Kasumi-1 (cell line): ENCODE results near the gene CD80.
A peak's percentile ranks its signal among the peaks of the same experiment; 100 is the strongest.
"Not testable (repeated sequence)": the region's sequence is repeated elsewhere in the genome, so short reads cannot be mapped to it uniquely, and the experiment has no call there.

Experiments used
- DNase-seq, 2 experiments: peaks; one replicate each; lab custom pipeline; 2025; lab: John Stamatoyannopoulos, UW

CD80 gene, protein sequence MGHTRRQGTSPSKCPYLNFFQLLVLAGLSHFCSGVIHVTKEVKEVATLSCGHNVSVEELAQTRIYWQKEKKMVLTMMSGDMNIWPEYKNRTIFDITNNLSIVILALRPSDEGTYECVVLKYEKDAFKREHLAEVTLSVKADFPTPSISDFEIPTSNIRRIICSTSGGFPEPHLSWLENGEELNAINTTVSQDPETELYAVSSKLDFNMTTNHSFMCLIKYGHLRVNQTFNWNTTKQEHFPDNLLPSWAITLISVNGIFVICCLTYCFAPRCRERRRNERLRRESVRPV

GRCh38 chr3:119559441-119559963 lies at the start of gene CD80:
Gene CD80, minus strand, starts transcription at chr3:119559614. Its CDS starts 1,886 bp downstream, at chr3:119557728.
- peak; percentile 89 for DNase-seq

- DNase-seq, result no peak
Measured at GRCh38 chr3:119608405-119609000, 49.1 kb upstream of the CD80 start.

DNA sequence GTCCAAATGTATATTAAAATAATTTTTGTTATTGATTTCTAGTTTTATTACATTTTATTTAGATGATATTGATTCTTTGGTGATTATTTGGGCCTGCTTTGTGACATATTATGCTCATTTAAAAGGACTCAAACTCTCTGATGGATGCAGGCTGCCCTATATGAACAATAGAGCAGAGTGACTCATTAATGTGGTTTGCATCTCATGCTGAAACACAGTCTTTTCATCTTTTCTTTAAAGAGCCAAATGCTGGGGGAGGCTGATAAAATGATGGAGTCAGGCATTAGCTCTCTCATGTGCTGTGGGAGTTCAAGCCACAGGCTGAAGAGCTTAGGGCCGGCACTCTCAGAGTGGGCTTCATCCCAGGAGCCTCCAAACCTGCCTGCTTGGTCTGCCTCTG lies 45.5 kb upstream of the CD80 start:
- no peak for DNase-seq

DNA sequence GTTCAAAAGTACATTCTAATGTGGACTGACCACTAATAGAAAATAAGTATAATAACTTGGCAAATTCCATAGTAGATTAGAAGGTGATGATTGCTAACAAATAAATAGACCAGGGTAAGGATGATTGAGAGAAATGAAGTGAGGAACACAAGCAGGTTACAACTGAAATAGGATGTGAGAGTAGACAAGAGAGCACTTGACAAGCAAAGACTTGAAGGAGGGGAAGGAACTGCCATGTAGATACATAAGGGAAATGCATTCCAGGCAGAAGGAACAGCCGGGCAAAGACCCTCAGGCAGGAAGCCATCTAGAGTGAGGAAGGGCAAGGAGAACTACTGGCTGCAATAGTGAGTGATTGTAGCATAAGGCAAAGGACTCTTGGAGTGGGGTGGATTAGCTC lies 43.3 kb upstream of the CD80 start:
- no peak for DNase-seq

DNA sequence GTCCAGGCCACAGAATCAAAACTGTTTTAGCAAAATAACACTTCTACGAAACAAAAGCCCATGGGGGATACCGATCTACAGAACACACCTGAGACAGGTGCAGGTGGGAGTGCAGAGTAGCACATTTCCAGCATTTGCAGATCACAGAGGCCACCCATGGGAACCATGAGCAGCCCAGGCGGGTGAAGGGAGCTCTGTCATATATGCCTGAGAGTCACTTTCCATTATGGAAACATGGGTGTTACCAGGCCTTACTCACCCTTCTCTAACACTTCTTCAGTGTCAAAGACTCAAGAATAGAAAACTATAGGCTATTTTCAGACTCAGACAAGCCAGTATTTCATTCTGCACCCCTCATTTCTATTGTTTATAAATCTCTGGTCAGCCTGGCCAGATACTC lies 41.7 kb upstream of the CD80 start:
- no peak for DNase-seq

DNA sequence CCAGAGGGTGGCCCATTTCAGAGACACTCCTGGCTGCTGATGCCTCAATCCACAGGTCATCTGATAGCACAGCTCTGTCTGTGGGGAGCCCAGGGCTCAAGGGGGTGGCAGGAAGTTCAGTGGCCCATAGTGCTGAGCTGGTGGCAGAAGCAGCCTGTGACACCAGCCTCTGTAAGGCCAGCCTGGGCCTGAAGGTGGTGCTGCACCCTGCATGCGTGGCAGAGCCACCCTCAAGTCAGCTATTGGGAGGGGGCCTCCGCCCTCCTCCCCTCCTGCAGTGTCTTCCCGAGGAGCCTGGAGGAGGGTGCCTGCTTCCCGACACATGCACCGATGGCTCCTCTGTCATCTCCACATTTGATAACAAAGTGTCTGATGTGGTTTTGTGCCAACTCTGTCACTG lies 41.3 kb upstream of the CD80 start:
- peak; percentile 9 to 26 for DNase-seq

GRCh38 chr3:119599558-119600174 lies 40.3 kb upstream of the CD80 start:
- no peak for DNase-seq

- DNase-seq, result no peak
Measured at GRCh38 chr3:119598410-119599098, 39.1 kb upstream of the CD80 start.

- DNase-seq, result no peak
Measured at GRCh38 chr3:119597548-119598288, 38.3 kb upstream of the CD80 start, which contains the start of gene PLA1A. Gene PLA1A, plus strand, starts transcription at chr3:119597885. Its CDS starts 29 bp downstream, at chr3:119597914.

GRCh38 chr3:119596398-119596797 lies 37.0 kb upstream of the CD80 start:
- no peak for DNase-seq

DNA sequence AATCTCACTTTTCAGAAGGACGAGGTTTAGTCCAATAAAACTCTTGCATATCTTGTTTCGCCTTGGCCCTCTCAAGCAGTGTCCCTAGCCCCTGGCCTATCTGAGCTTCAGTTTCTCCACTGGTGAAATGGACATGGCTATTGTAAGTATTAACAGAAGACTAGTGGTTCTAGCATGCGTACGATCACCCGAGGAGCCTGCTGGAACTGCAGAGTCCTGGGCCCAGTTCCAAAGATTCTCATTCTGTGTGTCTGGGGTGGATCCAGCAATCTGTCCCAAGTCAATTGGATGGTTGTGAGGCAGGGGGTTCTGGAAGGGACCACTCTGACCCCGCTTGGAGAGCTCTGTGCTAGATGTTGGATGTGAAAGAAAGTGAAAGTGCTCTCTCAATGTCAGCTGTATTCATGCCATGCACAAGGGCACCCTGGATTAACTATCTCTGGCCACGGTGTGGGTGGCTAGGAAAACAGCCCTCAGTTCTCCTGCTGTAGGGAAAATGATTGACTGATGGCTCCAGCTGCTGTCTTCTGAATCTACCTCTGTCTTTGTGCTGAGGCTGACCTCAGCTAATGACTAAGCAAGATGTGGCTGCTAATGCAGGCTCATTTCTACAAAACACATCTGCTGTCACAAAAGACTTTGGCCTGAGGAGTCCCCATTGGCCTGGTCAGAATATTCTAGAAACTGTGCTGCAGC lies 36.4 kb upstream of the CD80 start:
- no peak for DNase-seq

- DNase-seq, result not testable (repeated sequence)
Measured at GRCh38 chr3:119594929-119595328, 35.5 kb upstream of the CD80 start.

- no peak for DNase-seq
Measured at GRCh38 chr3:119594066-119594465, 34.7 kb upstream of the CD80 start.

DNA sequence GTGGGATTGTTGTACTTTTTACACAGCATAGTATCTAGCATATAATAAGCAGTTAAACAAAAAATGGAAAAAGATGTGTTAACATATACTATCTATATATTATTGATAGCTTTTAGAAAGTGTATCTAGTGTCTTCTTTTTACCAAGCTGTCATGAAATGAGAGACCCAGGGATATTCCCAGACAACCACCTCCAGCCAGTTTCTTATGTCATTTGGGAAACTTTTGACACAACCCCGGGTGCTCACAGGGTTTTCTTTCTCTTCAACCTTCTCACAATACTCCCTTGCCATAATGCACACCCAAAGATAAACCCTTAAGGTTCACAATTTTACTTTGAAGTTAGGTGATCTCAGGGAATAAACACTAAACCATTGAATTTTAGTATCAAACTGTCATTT lies 33.4 kb upstream of the CD80 start:
- DNase-seq, result no peak

DNA sequence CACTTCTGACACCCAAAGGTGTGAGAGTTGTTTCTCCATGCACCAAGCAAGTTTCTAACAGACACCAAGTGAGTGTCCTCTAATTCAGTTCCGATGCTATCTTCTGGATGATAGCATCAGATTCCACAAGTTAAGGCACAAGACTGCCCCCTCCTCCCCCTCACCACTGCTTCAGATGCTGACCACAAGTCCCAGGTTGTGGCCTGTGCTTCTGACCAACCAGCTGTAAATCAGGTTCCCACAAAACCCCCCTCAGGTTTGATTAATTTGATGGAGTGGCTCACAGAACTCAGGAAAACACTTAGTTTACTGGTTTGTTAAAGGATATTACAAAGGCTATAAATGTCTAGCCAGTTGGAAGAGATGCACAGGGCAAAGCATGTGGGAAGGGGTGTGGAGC lies 31.3 kb upstream of the CD80 start:
- no peak for DNase-seq

DNA sequence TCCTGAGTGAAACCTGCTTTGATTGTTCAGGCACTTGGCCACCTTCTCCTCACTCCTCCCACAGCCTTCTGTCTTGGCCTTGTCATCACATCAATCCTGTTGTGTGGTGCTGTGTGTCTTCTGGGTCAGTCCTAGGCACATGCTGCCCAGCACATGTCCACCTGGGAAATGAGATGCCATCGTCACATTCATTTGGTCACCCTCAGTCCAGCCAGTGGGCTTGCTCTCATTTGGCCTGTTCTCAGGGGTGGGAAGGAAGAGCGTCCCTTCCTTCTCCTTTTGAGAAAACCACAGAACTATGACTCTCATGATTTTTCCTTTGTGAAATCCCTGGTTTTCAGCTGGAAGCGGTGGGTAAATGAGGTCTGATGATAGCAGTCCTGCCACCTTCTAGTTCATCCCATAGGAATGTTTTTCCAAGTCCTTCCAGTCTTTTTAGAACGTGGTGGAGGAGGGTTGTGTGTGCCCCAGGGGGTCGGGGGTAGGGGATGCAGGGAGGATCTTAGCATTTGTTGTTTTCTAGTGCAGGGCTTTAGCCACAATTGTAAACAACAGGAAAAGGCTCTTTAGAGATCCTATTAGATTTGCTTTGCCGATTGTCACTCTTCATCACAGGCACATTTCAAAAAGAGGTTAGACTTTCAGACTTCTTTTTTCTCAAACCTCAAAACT lies 29.8 kb upstream of the CD80 start:
- no peak for DNase-seq

GRCh38 chr3:119588112-119588511 lies 28.7 kb upstream of the CD80 start:
- no peak for DNase-seq

DNA sequence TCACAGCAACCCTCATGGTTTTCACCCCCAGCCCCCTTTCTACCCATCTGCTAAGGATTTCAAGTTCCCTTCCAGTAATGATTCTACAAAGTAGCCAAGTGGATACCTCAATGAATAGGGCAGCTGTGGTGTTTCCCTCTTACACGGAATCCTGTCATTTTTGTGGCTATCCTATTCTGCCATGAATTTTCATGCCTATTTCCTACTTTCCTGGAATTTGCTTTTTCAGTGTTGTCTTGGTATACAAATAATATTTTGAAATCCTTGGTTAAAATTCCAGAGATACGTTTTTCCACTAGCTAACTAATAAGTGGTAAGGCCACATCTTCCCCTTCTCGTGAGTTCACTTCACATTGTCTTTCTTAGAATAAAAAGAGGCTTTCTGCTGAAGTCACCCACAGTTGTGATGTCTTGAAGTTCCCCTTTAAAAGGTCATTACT lies 27.3 kb upstream of the CD80 start:
- no peak for DNase-seq

DNA sequence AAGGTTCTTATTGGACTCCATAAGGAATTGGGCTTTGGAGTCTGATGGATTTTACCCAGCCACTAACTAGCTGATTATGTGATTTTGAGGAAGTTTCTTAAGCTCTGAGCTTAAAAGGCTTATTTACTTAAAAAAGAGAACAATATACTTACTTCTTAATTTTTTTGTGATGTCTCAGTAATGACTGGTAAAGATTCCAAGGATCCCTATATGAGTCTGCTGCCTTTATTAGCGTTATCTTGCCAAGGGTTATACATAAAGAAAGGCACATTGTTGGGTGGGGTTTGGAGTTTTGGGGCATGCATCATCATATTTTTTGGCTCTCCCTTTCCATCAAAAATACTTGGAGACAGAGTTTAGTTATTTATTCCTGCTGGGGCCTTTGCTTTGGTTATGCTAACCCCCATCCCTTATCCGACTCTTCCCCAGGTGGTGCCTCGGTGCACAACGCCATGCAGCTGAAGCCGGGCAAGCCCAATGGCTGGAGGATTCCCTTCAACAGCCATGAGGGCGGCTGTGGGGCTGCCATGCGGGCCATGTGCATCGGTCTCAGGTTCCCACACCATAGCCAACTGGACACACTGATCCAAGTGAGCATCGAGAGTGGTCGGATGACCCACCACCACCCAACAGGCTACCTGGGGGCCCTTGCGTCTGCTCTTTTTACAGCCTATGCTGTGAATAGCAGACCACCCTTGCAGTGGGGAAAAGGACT lies 26.6 kb upstream of the CD80 start:
- no peak for DNase-seq

GRCh38 chr3:119585208-119585607 lies 25.8 kb upstream of the CD80 start:
- no peak for DNase-seq
